Embryonic facial prominence (tissue), 1 donor: ENCODE results near the gene NDUFA5.
"Not testable (repeated sequence)": the region's sequence is repeated elsewhere in the genome, so short reads cannot be mapped to it uniquely, and the experiment has no call there.

ENCODE experiments used
- DNase-seq: peaks from one replicate; pipeline ENCODE4 v3.0.0-alpha.2; 2016; ENCODE audit errors: extremely low spot score

The NDUFA5 gene

DNA sequence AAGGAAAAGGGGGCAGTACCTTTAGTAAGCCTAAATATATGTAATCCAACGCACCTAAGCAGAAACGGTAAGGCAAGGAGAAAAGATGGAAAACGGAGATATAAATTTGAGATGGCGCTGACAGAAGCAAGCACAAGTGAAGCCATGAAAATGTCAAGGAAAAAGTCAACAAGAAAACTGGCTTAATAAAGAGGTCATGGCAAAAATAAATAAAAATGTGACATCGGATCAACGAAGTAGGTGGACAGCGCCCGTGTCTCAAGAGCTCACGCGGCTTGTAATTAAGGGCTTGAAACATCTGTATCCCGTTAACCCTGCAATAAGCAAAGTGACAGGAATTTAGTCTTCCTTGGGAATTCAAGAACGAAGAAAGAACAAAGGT lies 611 bp downstream of the NDUFA5 start:
- peak; percentile 7 for DNase-seq

DNA sequence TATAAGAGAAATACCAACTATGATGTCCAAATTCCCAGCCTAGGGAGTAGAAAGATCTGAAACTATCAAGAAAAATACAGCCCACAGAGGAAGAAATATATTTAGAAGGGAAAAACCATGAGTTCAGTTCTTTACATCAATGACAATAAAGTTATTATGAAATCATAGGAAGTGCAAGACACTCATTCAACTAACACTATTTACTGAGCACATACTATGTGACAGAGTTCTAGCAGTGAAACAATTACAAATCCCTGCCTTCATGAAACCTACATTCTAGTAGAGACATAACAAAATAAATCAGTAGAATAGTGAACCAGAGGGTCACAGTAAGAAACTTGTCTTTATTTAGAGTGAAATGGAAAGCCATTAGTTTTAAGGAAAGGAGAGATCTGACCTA lies 2.1 kb downstream of the NDUFA5 start:
- DNase-seq: no peak

DNA sequence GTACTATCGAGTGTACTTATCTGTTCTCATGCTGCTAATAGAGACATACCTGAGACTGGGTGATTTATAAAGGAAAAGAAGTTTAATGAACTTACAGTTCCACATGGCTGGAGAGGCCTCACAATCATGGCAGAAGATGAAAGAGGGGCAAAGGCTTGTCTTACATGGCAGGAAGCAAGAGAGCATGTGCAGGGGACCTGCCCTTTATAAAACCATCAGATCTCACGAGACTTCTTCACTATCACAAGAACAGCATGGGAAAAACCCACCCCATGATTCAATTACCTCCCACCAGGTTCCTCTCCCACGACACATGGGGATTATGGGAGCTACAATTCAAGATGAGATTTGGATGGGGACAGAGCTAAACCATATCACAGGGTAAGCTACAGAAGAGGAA lies 4.5 kb downstream of the NDUFA5 start:
- DNase-seq: no peak

DNA sequence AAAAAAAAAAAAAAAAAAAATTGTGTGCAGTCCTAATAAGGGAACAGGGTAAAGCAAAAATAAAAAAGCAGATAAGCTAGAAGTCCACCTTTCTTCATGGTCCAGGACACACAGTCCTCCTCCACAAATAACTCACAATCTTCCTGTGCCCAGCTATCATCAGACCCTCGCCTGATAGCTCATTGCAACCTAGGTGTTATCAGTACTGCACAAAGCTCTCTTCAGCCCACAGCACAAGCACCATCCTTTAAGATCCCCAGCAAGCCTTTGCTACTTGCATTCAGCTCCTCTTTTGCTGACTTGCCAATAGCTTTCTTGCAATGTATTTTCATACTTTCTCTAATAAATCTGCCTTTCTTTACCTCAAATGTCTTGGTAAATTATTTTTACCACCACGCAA lies 5.0 kb downstream of the NDUFA5 start:
- DNase-seq: no peak

DNA sequence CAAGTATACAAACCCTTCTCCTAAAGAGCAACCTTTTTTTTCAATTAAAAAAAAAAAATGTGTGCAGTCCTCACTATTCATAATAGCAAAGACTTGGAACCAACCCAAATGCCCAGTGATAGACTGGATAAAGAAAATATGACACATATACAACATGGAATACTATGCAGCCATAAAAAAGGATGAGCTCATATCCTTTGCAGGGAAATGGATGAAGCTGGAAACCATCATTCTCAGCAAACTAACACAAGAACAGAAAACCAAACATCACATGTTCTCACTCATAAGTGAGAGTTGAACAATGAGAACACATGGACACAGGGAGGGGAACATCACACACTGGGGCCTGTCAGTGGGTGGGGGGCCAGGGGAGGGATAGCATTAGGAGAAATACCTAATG lies 5.5 kb downstream of the NDUFA5 start:
- not testable (repeated sequence) for DNase-seq

DNA sequence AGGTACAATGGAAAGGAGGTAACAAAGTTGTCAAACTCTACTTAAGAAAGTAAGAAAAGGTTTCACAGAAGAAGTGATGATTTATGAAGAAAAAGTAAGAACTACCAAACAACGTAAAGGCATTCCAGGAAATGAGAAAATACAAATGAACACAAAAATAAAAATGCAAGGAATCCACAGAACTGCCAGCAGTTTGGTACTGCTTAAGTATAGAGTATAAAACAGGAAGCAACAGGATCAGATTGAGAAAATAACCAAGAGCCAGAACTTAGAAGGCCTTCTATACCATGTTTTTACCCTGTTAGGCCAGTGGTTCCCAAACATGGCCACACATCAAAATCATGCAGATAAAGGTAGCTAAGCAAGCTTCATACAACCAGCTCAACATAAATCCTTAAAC lies 9.2 kb downstream of the NDUFA5 start:
- no peak for DNase-seq

DNA sequence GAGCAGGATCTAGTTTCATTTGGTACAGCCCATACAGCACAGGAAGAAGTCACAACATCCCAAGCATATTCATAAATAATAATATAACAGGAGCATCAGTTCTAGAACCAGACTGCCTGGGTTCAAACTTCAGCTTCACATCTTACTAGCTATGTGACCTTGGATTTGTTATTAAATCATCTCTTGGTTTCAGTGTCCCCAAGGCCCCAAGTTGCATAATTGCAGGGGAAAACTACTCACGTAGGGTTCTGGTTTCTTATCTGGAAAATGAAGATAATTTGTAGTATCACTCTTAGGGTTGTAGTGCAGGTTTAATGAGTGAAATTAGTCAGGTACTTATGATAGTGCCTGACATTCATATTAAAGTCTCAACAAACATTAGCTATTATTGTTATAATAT lies 17.7 kb downstream of the NDUFA5 start:
- DNase-seq: no peak

DNA sequence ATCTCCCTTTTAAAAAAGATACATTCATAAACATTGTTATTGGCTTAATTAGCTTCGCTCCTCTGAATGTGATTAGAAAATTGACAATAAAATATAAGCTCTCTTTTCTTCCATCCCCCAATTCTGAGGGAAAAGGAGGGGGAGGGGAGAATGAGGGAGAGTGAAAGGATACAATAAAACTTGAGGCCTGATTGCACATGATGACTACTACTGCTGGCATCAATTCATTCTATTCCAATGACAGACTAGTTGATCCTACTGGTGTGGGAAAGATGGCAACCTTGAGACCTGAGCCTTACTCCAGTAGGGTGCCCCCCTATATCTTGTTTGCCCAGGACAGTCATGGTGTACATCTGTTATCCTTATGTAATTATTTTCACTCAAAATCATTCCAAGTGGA lies 18.7 kb downstream of the NDUFA5 start:
- DNase-seq: no peak

DNA sequence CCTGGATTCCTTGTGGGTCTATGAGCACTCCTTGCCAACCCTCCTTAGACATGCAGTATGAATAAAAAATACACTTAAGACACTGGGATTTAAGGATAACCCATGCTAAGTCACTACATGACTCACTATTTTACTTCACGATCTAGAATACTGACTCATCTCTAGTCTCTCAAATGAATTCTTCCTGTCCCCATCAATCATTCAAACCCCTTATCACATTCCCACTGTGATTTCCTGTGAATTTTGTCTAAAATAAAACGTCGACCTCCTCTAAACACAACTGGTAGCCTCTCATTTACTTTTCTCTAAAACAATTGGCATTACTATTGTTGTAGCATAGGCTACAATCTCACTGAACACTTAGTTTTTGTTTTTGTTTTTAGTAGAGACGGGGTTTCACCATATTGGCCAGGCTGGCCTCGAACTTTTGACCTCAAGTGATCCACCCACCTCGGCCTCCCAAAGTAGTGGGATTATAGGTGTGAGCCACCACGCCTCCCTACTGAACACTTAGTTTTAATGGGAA lies 19.4 kb downstream of the NDUFA5 start:
- no peak for DNase-seq

DNA sequence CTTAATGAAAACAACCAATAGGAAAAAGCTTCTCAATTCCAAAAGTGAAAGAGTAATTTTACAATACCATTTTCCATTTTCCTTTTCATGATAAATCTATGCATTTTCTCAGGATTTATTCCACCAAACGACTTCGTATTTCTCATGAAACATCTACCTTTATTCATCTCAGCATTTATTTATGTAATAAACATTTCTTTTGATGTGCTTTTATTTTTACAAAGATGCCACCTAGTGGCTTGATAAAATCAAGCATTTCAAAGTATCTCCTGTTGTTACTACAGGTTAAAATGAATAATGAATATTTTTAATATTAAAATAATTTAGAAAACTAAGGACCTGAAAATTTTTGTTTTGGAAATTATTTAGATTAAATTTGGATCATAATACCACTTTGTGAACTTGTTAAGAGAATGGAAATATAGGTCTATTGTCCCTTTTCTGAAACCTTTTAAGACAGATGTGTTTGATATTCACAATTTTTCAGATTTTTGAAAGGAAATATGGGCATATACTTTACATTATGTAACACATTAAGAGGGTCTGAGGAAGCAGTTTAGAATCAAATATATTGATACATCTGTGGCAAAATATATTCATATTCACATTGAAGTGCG lies 20.5 kb downstream of the NDUFA5 start:
- no peak for DNase-seq

DNA sequence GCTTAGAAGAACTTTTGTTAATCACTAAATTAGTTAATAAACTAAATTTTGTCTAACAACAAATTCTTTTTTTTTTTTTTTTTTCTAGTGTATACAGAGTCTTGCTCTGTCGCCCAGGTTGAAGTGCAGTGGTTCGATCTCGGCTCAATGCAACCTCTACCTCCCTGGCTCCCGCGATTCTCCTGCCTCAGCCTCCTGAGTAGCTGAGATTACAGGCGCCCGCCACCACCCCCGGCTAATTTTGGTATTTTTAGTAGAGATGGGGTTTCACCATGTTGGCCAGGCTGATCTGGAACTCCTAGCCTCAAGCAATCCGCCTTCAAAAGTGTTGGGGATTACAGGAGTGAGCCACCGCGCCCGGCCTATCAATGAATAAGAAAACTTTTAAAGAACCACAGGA lies 22.1 kb downstream of the NDUFA5 start:
- DNase-seq: no peak

DNA sequence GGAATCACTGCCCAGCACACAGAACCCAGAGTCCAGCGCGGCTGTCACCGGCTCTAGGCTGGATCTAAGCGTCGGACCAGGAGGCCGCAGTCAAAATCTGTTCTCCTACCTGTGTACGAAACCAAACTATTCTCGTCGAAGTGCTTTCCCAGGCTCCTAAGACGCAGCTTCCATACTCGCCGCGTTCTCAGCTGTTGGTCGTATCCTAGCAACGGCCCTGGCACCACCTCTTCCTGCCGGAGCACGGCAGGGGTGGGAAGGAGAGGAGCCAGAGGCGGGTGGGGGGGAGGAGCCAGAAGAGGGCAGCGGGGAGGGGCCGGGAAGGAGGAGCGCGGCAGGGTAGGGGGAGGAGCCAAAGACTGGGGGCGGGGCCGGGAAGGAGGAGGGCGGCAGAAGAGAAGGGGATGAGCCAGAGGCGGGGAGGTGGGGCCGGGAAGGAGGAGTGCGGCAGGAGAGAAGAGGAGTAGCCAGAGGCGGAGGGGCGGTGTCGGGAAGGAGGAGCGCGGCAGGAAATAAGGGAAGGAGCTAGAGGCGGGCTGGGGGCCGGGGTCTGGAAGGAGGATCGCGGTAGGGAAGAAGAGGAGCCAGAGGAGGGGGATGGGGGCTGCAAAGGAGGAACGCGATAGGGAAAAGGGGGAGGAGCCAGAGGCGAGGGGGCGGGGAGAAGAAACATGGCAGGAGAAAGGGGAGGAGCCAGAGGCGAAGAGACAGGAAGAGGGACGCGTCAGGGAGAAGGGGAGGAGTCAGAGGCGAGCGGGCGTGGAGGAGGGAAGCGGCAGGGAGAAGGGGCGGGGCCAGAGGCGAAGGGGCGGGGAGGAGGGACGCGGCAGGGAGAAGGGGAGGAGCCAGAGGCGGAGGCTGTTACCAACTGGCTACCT lies 23.0 kb downstream of the NDUFA5 start, which contains the start of gene IQUB:
Gene IQUB (minus strand): TSS at position 213 of the 878 bp plus-strand sequence. CDS start 22,255 bp downstream, outside the sequence.
- DNase-seq: peak; percentile 98

DNA sequence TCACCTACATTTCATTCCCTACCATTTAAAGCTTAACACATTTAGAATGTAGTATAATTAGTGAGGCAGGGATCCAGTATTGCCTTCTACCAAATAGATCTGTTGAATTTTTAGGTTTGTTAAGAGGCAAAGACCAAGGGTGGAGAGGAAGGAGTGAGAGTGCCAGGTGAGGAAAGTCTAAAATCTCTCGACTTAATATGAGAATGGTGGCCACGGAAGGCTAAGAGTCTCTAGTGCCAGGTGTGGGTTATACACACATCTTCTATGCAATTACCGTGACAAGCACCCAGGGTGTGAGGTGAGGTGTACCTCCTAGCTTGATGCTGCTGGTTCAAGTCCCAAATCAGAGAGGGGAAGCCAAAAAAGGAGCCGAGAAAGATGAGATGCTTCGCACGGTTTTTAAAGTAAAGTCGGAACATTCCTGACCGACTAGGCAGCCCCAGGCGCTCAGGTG lies 23.7 kb downstream of the NDUFA5 start:
- DNase-seq: no peak

DNA sequence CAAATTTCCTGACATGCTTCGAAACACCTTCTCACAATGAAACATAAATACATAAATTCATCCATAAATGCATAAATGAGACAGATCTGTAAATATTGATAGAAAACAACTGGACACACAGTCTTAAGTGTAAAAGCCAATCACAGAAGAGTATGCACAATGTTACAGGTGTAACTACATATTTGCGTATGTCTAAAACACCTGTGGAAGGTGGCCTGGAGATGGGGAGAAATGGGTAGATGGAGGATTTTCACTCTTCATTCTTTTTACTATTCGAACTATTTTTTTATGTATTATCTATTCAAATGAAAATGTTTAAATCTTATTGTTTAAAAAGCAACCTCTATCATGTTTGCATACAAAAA lies 24.1 kb downstream of the NDUFA5 start:
- DNase-seq: no peak

DNA sequence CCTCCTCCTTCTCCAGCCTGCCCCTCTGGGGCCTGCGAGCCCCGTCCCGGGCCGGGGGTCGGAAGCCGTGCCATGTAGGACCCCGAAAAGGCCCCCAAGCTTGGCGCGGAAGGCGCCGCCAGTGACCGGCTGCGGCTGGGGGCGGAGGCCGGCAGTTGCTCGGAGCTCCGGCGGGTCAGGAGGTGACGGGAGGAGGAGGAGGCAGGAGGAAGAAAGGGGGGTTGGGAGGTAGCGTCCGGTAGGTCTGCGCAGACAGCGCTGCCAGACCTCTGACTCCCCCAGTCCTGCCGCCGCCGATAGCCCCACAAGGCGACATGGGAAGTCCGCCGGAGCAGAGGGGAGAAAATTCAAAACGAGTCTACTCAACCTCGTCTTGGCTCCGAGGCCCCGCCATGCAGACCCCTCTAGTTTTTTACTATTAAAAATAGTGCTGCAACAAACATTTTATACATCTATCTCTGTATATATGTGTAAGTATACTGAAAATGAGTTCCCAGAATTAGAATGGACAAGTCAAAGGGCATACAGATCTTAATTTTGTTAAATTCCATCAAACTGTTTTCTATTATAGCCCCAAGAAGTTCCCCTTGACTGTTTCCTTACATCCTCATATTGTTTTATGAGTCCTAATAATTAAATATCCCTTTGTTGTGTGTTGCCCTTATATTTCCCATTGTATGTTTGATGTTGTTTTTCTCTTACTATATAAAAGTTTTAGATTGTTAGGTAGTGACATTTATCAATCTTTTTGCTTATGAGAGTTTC lies 24.6 kb downstream of the NDUFA5 start:
- not testable (repeated sequence) for DNase-seq

DNA sequence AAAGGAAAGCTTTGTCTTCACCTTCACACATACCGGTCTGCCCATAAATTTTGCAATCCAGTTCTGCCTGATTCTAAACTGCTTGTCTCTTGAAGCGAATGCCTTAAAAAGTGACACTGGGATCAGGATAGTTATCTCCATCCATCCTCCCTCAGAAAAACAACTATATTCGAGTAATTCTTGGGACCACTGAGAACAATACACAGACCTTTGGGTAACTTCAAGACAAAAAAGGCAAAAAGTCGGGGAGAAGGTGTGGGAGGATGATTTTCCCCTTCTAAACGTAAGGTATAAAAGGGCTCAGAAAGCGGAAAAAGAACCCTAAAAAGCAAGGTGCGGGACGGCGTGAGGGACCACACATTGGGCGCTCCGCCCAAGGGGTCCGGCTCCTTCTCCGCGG lies 25.3 kb downstream of the NDUFA5 start:
- not testable (repeated sequence) for DNase-seq

DNA sequence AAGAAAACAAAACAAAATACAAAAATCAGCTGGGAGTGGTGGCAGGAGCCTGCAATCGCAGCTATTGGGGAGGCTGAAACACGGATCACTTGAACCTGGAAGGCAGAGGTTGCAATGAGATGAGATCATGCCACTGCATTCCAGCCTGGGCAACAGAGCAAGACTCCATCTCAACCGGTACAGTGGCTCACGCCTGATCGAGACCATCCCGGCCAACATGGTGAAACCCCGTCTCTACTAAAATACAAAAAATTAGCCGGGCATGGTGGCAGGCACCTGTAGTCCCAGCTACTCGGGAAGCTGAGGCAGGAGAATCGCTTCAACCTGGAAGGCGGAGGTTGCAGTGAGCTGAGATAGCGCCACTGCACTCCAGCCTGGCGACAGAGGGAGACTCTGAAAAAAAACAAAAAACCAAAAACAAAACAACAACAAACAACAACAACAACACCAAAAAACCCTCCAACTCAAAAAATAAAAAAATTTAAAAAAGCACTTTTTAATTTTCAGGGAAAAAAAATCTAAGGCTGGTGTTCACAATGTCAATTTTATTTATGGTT lies 27.5 kb downstream of the NDUFA5 start:
- DNase-seq: not testable (repeated sequence)

DNA sequence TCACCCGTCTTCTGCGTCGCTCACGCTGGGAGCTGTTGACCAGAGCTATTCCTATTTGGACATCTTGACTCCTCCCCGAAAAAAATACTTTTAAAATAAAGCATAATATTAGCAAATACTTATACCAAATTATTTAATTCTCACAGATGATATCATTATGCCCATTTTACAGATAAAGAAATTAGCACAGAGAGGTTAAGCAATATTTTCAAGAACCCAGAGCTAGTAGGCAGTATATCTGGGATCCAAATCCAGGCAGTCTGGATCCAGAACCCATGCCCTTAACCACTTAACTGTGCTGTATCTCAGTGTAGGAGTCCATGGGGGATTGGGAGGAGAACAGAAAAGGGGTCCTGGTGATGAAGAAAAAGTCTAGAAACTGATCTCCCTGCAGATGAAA lies 29.4 kb downstream of the NDUFA5 start:
- DNase-seq: no peak

DNA sequence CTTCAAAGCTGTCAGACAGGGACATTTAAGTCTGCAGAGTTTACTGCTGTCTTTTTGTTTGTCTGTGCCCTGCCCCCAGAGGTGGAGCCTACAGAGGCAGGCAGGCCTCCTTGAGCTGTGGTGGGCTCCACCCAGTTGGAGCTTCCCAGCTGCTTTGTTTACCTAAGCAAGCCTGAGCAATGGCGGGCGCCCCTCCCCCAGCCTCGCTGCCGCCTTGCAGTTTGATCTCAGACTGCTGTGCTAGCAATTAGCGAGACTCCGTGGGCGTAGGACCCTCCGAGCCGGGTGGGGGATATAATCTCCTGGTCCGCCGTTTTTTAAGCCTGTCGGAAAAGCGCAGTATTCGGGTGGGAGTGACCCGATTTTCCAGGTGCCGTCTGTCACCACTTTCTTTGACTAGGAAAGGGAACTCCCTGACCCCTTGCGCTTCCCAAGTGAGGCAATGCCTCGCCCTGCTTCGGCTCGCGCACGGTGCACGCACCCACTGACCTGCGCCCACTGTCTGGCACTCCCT lies 29.8 kb downstream of the NDUFA5 start:
- not testable (repeated sequence) for DNase-seq

DNA sequence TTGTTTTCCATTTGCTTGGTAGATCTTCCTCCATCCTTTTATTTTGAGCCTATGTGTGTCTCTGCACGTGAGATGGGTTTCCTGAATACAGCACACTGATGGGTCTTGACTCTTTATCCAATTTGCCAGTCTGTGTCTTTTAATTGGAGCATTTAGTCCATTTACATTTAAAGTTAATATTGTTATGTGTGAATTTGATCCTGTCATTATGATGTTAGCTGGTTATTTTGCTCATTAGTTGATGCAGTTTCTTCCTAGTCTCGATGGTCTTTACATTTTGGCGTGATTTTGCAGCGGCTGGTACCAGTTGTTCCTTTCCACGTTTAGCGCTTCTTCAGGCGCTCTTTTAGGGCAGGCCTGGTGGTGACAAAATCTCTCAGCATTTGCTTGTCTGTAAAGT lies 31.1 kb downstream of the NDUFA5 start:
- not testable (repeated sequence) for DNase-seq

DNA sequence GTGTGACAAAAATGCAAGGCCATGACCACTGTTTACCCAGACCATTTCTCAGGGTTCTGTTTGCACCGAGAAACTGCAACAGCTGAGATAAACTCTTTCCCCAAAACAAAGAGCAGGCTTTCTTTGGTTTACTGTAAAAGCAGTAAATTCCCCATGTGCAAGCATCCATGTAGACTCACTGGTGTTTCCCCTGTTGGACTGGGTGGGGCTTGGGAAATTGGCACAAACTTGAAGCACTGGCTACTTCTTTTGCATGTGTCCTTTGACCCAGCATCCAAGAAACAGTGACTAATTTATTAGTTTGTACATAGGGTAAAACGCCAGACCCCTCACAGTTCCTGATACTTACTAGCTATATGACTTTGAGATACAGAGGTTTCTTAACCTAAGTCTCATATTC lies 35.6 kb downstream of the NDUFA5 start:
- DNase-seq: no peak

DNA sequence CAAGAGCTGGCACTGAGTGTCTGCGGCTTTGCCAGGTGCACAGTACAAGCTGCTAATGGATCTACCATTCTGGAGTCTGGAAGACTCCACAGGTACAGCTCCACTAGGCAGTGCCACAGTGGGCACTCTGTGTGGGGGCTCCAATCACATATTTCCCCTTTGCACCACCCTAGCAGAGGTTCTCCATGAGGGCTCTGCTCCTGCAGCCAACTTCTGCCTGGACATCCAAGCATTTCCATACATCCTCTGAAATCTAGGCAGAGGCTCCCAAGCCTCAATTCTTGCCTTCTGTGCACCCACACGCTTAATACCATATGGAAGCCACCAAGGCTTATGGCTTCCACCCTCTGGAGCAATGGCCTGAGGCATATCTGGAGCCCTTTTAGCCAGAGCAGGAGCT lies 52.4 kb downstream of the NDUFA5 start:
- DNase-seq: no peak
